Measurements from ENCODE around the gene FAR2. TPM values are rescaled to one million over a fixed set of nuclear protein-coding genes. Genes with fewer than 3 reads are reported as not detected.
"Not testable (repeated sequence)": the region's sequence is repeated elsewhere in the genome, so short reads cannot be mapped to it uniquely, and the experiment has no call there.

FAR2 gene
- total RNA-seq, 1 experiment from 2014 or later = not detected

DNA sequence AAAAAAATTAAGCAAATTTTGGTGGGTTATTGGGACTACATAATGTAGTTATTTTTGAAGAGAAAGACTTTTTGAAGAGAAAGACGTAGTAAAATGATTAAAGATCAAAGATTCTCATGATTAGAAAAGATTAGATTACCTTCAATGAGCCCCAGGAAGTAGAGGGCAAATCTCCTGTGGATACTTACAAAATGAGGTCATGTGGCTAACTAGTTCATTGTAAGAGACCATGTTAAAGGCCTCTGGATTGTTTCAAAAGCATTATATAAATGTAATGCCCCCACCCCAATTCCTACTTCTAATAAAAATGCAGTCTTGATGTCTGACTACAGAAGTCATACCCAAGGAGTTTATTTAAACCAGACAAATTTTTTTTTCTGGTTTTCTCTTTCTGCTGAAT lies 138.5 kb downstream of the FAR2 start:
- in situ Hi-C loops (cut with HindIII; ENCODE audit: low pct_unique_long_range_greater_than_20kb, low sequenced_read_pairs) = no loop called here
- no peak for DNase-seq (ENCODE audit: low read depth)

DNA sequence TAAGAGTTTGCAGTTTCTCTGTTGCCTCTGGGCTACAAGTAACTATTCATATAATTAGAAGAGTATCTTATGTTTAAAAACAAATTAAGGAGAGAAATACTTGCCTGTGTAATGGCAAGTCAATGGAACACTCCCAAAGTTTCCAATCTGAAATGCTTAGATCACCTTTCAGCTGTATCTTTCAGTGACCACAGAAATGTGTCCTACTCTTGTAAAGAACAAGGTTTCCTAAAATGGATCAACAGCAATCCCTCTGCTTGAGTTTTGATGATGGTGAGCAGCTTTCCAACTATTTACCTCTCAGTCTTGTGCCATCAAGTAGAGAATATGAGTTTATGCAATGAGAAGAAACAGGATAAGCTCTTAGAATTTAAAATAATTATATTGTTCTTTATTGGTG lies 139.0 kb downstream of the FAR2 start:
- DNase-seq (ENCODE audit: low read depth) = no peak
- in situ Hi-C loops (cut with HindIII; ENCODE audit: low pct_unique_long_range_greater_than_20kb, low sequenced_read_pairs) = no loop called here

DNA sequence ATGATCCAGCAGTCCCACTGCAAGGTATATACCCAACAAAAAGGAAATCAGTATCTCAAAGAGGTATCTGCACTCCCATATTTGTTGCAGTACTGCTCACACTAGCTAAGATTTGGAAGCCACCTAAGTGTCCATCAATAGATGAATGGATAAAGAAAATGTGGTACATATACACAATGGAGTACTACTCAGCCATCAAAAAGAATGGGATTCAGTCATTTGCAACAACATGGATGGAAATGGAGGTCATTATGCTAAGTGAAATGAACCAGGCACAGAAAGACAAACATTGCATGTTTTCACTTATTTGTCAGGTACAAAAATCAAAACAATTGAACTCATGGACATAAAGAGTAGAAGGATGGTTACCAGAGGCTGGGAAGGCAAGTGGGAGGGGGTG lies 141.4 kb downstream of the FAR2 start:
- in situ Hi-C loops (cut with HindIII; ENCODE audit: low pct_unique_long_range_greater_than_20kb, low sequenced_read_pairs); DNase-seq (ENCODE audit: low read depth): not testable (repeated sequence)

DNA sequence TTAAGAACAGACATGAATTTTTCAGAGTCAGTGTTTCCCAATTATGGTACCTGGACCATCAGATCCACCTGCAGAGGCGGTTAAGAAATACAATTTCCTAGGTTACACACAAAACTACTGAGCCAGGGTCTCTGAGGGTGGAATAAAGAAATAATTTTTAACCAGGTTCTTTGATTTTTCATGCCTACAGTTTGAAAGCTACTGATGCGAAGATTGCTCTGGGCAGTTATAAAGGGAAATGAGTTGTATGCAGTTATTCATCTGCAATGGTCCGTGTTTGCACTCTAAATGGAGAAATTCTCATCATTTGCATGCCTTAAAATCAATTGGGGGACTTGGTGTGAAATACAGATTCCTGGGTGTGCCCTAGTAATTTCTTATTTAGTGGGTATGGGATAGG lies 142.1 kb downstream of the FAR2 start:
- in situ Hi-C loops (cut with HindIII; ENCODE audit: low pct_unique_long_range_greater_than_20kb, low sequenced_read_pairs) = no loop called here
- no peak for DNase-seq (ENCODE audit: low read depth)

DNA sequence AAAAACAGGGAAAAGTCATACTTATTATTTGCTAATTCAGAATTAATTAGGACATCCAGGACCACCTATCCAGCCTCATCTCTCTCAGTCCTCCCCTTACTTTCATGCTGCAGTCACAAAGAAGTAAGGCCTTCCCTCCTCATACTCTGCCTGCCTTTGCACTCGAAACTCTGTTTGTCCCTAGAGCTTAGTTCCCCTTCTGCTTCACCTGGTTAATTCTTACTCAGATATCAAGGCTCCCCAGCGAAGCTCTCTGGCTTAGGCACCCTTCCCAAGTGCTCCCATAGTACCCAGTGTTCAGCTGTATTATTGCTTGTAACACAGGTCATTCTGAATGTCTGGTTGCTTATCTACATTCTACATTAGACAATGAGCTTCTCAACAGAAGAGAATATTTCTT lies 150.6 kb downstream of the FAR2 start:
- DNase-seq (ENCODE audit: low read depth) = no peak
- in situ Hi-C loops (cut with HindIII; ENCODE audit: low pct_unique_long_range_greater_than_20kb, low sequenced_read_pairs) = no loop called here

DNA sequence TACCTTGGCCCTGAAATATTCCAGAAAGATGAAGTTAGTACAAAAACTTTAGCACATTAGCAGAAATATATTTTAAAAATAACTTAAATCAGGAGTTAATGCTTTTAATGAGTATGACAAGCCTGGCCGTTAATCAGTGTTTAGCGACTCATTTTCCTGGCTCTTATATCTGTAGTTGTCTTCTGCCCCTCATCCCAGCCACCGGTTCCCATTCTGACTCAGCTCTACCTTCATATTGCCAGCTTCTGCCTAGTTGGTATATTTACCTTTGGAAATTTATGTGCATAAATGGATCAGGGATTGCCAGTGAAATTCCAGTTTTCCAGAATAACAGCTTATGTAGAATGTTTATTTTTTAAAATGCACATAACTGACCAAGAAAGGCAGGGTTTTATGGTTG lies 152.0 kb downstream of the FAR2 start:
- no peak for DNase-seq (ENCODE audit: low read depth)
- in situ Hi-C loops (cut with HindIII; ENCODE audit: low pct_unique_long_range_greater_than_20kb, low sequenced_read_pairs) = no loop called here

DNA sequence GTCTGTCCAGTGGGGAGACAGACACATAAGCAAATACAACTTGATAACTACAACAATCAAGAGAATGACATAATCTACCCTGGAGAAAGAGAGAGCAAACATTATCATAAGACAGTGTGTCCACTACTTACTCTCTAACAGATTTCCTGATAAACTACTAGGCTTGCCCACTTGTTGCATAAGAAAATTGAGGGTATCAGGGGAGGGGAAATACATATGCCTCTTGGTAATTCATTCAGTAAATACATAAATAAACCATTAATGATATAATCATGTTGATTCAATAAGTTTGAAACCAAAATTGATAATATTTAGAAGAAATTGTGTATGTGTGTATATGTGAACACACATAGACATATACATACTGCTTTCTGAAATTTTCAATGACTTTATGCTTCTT lies 155.3 kb downstream of the FAR2 start:
- DNase-seq (ENCODE audit: low read depth) = no peak
- in situ Hi-C loops (cut with HindIII; ENCODE audit: low pct_unique_long_range_greater_than_20kb, low sequenced_read_pairs) = no loop called here

DNA sequence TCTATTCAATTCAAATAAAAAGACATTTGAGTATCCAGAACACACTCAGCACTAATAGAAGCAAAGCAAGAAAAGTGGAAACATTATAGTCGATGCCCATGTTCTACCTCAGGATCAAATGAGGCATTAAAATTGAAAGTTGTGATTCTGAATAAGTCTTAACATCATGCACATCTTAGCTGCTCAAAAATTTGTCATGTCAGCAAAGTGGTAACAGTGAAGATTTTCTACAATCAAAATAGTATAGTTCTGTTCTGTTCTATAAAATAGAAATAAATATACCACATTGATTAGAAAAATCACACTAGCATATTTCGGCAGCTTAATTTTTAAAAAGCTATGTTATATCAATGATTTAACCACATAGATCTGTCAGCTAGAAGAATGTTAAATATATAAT lies 157.2 kb downstream of the FAR2 start:
- no peak for DNase-seq (ENCODE audit: low read depth)
- in situ Hi-C loops (cut with HindIII; ENCODE audit: low pct_unique_long_range_greater_than_20kb, low sequenced_read_pairs) = no loop called here

DNA sequence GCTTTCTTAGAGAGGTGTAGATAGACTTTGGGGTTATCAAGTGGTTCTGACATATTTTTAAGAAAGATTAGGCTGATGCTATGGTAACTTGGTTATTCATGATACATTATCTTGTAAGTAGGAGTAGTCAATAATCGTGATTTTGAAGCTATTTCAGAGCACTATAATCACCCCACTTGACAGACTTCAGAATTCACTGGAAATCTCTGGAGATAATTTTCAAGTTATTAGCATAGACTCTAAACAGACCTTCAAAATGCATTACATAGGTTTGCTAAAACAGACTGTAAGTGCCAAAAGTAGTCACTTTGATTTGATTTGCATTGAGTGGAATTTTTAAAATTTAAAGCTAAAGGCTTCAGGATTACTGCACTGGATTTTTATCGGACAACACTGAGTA lies 157.6 kb downstream of the FAR2 start:
- in situ Hi-C loops (cut with HindIII; ENCODE audit: low pct_unique_long_range_greater_than_20kb, low sequenced_read_pairs) = no loop called here

DNA sequence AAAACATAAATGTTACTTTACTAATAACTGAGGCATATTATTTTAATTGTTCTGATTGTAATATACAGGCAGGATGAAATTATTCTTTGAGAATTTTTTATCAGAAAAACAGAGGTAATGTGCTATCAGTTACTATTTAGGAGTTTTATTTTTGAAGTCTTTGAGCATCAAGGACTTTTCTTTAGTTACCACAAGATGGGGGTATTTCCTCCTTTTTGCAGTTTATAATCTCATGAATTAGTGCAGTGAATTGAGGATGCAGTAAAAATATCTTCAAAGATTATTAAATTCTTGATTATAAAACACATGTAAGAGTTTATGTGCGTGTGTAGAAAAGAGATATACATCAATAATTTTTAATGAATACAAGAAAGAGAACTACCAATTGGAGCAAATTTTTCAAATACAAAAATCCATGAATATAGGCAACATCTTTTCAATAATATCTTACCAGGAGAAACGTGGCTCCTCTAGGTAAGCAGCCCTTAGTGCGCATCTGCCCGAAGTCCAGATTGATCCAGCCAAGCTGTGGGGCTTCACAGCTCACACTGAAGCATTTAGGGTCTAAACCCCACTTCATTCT lies 160.3 kb downstream of the FAR2 start:
- DNase-seq (ENCODE audit: low read depth) = no peak
- in situ Hi-C loops (cut with HindIII; ENCODE audit: low pct_unique_long_range_greater_than_20kb, low sequenced_read_pairs) = no loop called here

More for the DNA sequence above, 157.6 kb downstream of the FAR2 start:
- no peak for DNase-seq (ENCODE audit: low read depth)

DNA sequence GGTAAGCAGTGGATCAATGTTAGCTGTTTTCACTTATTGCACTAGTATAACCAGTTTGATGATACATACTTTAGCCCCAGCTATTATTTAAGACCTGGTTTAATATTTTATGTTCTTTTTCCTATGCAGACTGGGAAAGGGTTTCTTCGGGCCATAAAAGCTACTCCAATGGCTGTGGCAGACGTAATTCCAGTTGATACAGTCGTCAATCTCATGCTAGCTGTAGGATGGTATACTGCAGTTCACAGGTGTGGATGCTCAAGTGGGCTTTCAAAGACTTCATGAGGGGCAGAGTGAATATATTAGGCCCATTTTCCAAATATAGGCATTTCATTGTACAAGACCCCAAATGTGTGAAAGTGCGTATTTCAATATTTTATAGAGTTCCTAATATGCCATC lies 161.8 kb downstream of the FAR2 start:
- in situ Hi-C loops (cut with HindIII; ENCODE audit: low pct_unique_long_range_greater_than_20kb, low sequenced_read_pairs) = no loop called here
- no peak for DNase-seq (ENCODE audit: low read depth)

DNA sequence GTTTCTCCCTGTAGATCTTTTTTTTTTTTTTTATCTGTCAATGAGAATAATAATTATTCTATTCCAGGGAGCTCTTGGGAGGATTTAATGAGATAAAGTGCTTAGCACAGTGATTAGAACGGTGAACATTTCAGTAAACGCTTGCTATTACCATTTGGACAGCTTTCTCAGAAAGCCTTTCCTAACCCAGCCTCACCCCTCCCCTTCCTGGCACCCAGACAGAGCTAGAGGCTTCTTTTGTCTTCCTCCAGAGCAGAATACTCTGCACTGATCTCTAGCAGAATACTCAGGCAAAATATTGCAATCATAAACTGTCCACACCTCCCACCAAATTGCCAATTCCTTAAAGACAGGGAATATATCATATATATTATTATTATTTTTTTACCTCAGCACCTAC lies 165.3 kb downstream of the FAR2 start:
- in situ Hi-C loops (cut with HindIII; ENCODE audit: low pct_unique_long_range_greater_than_20kb, low sequenced_read_pairs) = no loop called here

DNA sequence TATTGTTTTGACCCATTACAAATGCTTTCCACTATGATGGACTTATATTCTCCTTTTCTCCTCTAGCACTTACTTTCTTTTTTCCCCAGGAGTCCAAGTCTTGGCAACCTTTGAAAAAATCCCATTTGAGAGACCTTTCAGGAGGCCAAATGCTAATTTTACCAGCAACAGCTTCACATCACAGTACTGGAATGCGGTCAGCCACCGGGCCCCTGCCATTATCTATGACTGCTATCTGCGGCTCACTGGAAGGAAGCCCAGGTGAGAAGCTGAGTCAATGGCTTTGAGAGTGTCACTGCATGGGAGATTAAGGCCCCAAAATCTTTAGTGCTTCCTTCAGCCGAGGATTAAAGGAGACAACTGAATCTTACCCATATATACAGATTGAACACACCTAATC lies 167.7 kb downstream of the FAR2 start:
- no peak for DNase-seq (ENCODE audit: low read depth)

More for the DNA sequence above, 165.3 kb downstream of the FAR2 start:
- DNase-seq (ENCODE audit: low read depth) = no peak

DNA sequence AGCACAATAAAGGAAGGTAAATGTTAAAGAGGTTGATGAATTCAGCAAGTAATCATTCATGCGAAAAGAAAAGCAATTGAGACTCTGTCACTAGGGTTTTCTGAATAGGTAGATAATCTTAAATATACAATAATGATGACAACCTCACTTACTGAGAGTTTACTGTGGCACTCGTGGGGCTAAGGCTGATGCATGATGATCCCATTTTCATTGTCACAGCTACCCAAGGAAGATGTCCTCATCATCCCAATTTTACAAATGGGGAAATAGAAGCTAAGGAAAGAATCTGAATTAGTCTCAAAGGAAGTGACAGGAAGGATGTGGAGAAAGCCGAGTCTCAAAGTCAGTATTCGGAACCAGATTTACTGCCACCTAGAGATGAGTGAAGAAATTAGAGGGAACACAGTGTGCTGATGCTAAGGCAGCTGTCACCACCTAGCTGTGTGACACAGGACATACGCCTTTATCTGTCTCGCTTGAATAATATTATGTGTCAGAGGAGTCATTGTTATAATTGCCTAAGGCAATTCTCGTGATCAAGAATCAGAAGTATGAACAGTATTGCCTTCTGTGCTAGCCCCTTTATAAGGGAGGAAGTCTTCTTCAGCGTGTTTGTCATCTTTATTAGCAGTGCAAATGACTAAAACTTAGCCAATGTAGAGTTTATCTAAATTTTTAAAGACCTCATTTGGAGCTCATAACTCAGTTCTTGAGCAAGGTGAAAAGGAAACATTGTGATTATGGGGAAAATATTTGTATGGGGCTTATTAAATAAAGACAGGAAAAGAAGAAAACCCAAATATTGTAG lies 168.7 kb downstream of the FAR2 start:
- in situ Hi-C loops (cut with HindIII; ENCODE audit: low pct_unique_long_range_greater_than_20kb, low sequenced_read_pairs) = no loop called here
- peak; percentile 72 for DNase-seq (ENCODE audit: low read depth)

More for the DNA sequence above, 167.7 kb downstream of the FAR2 start:
- in situ Hi-C loops (cut with HindIII; ENCODE audit: low pct_unique_long_range_greater_than_20kb, low sequenced_read_pairs) = no loop called here

DNA sequence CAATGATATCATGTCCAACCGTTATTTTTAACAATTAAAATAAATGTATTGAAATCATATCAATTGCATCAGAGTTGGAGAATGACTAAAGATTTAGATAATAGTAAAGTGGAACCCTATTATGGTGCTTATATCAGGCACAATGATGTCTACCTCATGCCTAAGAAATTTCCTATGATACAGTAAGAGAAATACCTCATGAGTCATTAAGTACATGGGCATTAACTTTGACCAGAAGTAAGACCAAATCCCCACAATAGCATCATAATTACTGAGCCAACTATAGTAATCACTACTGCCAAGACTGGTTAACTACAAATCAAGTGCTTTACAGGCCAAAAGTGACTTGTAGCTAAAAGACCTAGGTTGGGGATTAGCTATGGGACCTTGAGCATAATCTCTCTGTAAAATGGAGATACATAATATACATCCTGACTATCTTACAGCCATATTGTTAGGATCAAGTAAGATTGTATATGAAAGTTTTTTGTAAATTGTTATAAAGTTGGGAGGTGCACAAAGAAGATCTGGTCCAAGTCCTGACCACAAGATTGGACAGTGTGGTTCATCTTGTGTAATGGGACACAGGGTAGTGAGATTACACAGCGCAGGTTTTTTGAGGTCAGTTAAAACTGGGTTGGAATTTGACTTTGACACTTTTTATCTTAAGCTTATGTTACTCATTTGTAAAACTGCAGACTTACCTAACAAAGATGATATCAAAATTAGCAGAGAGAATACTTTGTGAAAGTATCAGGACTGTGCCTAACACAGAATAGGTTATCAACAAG lies 171.4 kb downstream of the FAR2 start:
- DNase-seq (ENCODE audit: low read depth) = peak; percentile 18
- in situ Hi-C loops (cut with HindIII; ENCODE audit: low pct_unique_long_range_greater_than_20kb, low sequenced_read_pairs) = no loop called here

DNA sequence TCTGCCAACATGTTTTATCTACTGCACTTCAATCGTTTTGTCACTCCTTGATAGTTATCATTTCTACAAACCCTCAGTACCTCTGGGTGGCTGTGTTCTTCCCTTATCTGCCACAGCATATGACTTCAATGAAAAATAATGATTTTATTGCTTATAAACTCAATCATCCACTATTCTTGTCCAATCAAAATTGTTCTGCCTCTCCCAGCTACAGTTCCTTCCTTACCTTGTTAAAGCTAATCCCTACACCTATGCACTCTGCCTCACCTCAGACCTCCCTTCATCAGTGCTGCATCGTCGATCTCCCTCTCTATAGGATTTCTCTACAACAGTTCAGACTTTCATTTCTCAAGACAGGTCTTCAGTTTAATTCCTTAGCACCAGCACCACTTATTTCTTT lies 173.1 kb downstream of the FAR2 start:
- no peak for DNase-seq (ENCODE audit: low read depth)
- in situ Hi-C loops (cut with HindIII; ENCODE audit: low pct_unique_long_range_greater_than_20kb, low sequenced_read_pairs) = no loop called here

DNA sequence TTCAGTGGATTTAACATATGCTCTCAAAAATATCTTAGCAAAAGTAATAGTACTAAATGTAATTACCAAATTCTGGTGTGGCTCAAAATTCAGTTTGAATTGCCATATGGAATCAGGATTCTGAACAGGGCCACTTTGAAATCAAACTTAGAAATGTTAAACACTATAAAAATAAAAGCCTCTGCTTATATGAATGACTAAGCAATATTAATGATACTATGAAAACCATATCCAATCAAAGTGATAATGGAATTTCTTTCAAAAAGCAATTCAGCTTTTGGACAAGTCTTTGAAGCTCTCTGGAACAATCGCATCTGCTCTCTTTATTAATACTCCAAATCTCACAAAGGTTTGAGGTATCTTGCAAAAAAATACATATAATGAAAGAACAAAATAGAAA lies 180.3 kb downstream of the FAR2 start:
- no peak for DNase-seq (ENCODE audit: low read depth)

DNA sequence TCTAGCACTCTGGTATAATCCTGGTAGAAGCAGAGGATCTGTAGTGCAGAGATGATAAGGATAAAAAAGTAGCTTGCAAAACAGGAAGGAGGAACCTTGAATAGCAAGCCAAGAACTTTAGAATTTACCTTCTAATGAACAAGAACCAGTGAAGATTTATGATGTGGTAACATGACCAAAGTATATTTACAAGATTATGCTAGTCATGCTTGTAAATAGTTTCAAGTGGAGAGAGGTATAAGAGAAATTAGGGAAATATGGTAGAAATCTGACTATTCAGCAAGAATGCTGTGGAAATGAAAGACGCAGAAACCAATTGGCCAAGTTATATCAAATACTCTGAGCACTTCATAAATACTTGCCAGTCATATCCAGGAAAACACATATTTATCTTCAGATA lies 184.1 kb downstream of the FAR2 start:
- DNase-seq (ENCODE audit: low read depth) = no peak
- in situ Hi-C loops (cut with HindIII; ENCODE audit: low pct_unique_long_range_greater_than_20kb, low sequenced_read_pairs) = no loop called here

More for the DNA sequence above, 180.3 kb downstream of the FAR2 start:
- in situ Hi-C loops (cut with HindIII; ENCODE audit: low pct_unique_long_range_greater_than_20kb, low sequenced_read_pairs) = no loop called here

DNA sequence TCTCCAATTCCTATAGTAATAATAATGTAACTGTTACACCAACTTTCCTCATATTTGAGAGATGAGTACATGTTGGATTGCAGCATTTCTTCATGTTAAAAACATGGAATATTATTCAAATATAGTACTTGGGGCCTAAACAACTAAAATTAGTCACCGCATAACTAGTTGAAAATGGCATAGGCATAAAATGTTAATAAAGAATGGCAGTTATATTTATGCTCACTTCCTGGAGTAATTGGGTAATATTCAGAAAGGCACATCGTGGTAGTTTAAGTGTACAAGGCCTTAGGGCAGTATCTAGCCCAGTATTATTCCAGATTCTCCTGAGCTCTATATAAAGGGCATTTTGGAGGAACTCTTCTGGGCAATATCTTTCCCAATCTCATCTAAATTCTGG lies 185.9 kb downstream of the FAR2 start:
- no peak for DNase-seq (ENCODE audit: low read depth)
- in situ Hi-C loops (cut with HindIII; ENCODE audit: low pct_unique_long_range_greater_than_20kb, low sequenced_read_pairs) = no loop called here
